ENCODE results near the gene BCORL1.
A peak's percentile ranks its signal among the peaks of the same experiment; 100 is the strongest.

The BCORL1 gene

DNA sequence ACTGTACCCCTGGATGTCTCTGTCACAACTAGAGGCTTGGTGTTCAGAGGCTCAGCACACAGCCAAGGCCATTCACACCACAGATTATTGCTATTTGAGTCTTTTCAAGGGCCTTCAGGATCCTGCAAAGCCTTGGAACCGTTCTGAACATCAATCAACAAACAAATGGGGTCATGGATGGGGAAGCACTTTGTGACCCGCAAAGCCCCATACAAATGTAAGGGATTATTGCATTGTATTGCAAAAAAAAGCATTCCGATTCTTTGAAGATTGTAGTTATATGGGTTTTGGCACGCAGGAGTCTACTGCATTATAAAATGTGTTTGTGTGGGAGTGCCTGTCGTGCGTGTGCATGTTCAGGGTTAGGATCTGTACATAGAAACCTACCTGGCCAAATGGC, 17.3 kb upstream of the BCORL1 start:
- DNase-seq (ENCODE audit: low read depth in 2 of 2) = no peak

DNA sequence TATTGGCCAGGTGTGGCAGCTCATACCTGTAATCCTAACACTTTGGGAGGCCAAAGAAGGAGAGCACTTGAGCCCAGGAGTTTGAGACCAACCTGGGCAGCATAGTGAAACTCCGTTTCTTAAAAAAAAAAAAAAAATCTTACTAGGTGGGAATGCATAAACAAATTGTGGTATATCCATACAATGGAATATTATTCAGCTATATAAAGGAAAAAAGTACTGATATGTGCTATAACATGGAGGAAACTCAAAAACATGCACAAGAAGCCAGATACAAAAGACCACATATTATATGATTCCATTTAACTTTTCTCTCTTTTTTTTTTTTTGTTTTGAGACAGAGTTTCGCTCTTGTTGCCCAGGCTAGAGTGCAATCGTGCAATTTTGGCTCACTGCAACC, 13.5 kb upstream of the BCORL1 start:
- DNase-seq (ENCODE audit: low read depth in 2 of 2) = no peak

DNA sequence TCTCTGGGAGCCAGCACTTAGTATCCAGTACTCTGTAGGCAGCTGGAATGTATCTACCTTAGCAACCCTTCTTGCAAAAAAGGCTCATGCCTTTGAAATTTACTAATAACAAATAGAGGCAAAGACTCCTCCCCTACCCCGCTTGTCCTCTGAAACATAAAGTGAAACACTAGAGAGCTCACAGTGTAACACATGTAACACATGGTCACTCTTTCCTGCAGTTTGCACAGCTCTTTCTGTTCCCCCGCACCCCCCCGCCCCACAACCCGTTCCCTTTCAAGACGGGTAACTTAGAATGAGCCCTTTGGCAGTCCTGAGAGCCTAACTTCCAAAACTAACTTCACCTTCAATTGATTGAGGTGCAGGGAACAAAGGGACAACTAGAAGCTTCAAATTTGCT, 6.0 kb upstream of the BCORL1 start:
- DNase-seq (ENCODE audit: low read depth in 2 of 2) = no peak

DNA sequence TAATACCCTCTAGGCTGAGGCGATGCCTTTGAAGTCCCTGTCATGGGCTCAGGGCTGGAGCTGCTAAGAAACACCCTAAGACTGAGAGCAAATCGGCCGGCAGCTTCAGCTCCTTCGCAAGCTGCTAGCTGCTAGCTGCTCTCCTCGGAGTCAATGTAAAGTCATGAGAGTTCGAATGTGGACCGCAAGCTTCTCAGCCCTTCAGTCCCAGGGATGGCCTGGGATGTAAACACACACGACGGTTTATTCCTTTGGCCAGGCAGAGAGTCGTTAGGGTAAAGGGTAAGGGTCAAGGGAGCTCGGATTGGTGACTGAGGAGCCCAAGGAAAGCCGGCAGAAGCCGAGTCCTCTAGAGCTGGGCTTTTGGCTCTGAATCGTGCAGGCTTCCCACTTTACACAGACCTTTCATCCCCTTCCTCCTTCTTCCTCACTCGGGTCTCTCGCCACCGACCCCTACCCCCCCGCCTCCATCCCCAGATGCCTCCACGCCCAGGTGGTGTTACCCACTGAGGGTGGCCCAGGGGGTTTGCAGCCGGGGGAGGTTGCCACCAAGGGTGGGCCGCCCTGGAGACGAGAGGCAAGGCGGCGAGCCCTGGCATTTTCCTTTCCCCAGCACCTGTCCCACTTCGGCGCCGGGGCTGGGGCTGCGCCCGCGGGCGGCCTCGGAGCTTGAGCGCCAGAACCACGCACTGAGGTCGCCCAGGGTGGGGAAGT, 3.1 kb upstream of the BCORL1 start:
- no peak for DNase-seq (ENCODE audit: low read depth in 2 of 2)

DNA sequence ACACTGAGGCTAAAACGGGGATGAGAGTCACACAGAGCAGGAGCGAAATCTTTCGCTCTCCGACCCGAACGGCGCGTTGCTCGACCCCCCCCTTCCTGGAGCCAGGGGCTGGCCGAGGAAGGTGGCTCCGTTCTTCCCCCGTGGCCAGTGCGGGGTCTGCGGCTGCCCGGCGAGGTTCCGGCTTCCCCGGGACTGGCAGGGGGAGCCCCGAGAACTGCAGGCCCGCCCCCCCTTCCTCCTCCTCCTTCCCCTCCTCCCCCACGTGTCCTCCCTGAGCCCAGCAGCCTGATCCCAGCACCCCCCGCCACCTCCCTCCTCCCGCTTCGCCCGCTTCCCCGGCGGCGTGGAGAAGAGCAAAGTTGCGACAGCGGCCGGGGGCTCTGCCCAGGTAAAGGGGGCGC, 2.4 kb upstream of the BCORL1 start:
- no peak for DNase-seq (ENCODE audit: low read depth in 2 of 2)

DNA sequence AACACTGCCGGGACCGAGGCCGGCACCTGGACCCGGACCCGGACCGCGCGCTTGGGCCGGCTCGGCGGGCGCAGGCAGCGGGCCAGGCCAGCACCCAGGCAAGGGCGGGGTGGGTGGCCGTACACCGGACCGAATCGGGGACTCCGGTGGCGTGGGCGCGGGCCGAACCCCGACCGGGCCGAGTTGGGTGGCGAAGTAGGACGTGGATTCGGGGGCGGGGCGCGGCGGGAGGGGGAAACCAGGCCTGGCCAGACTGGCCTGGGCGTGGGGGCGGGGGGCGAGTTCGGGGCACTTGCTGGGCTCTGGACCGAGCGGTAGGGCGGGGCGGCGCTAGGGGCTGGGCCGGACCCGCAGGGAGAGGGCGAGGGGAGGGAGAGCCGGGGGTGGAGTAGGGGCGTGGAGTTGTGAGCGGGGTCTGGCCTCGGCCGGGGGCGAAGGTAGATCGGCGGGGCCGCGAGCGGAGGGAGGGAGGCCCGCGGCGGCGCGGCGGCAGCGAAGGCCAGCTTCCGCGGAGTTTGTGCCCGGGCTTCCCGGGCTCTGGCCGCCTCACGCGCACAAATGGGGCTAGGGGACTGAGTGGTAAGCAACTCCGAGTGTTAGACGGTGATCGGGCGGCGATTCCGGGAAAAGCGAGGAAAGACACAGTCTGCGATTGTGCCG, 1.8 kb upstream of the BCORL1 start:
- DNase-seq (ENCODE audit: low read depth in 2 of 2) = no peak

DNA sequence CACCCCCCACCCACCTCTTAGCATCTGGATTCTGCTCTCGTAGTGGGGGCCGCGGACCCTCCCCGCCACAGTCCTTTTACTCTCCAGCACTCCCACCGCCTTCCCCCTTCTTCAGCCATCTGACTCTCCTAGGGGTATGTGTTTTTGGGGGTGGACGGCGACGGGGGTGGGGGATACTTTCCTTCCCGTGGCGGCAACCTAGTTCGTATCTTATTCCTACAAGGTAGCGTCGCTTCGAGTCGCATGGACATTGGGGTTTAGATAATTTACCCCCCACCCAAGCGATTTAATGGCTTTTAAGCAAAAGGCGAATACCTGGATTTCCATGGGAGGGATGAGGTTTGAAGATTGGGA, 1.3 kb upstream of the BCORL1 start:
- DNase-seq (ENCODE audit: low read depth in 2 of 2) = no peak

DNA sequence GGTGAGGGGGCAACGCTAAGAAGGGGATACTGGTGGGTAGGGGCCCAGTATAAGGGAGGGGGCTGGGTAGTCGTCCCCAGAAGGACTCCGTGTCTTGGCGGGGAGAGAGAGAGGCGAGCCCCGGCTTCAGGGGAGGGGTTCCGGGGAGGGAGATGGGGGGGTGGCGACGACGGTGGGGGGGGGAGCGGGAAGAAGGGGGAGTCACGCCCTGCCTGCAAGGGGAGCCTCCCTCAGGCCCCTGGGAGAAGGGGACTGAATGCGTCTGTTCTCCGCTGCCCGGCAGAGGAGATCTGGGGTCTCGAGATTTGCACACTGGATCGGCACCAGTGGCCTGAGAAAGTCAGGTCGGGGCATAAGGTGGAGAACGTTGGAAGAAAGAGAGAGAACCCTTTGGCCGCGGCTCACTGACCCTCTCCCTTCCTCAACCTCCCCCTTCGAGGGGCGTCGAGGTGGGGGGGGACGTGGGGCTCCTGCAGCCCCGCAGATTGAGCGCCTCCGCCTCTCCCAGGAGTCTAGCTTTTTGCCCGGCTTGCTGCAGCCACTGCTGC, 609 bp upstream of the BCORL1 start:
- no peak for DNase-seq (ENCODE audit: low read depth in 2 of 2)

DNA sequence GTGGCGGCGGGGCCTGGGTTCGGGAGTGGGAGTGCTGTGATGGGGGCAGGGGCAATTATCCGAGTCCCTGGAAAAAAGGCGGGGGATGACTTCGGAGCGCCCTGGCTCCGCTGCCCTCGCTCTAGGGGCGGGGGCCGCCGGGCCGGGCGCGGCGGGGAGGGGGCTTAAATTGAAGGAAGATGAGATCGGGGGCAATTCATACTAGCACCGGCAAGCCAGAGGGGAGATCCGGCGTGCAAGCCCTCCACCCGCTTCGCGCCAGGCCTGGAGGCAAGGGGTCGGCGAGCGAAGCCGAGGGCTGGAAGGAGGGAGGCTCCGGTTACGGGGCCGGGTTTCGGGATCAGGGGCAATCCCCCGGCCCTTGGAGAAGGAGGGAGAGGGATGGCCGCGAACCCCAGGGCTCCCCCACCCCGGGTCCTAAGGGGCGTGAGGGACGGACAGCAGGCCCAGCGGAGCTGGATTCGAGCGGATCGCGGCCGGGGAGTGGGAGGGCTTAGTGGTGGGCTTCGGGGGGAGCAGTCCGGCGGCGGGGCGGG, 1.2 kb downstream of the BCORL1 start:
- no peak for DNase-seq (ENCODE audit: low read depth in 2 of 2)

DNA sequence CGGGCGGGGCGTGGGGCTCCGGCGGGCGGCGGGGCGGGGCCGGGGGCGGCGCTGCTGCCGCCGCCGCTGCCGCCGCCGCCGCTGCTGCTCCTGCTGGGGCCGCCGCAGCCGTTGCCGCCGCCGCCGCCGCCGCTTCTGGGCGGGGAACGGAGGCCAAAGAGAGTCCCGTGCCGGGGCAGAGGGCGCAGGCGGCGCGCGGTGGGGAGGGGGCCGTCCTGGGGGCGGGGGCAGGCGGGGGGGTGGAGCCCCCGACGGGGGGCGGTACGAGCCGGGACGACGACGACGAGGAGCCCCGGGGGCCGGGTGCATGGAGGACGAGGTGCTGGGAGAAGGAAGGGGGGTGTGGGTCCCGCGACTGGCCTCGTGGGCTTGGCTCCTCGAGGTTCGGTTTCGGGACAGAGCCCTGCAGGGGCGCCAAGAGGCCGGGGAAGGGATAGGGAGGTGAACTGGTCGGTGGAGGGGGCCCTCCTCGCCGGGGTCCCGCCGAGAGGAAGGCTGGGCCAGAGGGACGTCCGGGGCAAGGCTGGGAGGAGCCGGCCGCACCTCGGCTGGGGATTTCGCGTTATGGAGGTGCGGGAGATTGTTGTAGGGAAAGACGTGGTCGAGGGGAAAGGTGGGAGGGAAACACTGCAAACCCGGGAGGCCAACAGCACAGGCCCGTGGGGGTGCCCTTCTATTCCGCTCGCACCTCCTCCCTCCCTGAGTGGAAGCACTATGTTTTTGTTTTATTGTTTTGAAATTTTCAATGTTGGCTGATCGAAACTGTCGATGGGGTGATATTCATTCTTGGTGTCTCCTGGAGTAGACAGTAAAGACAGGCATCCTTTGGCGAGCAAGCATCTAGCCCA, 1.9 kb downstream of the BCORL1 start:
- peak in 1 of 2 donors; percentile 15 for DNase-seq (ENCODE audit: low read depth in 2 of 2)

DNA sequence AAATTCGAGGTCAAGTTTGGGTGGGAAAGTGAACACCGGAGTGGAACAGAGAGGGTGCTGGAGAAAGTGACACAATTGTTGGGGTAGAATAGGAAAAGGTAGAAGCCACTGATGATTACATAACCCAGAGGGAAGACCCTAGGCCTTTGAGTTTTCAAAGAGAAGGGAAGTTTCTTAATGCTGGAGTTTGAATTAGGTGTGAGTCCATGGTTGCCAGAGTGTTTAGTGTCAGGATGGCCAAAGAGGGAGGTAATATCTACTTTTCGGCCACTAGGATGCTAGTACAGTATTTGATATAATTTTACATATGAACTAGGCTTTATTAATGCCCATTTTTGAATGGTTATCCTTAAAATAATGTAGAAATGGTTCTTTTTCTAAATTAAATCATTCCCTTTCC, 5.4 kb downstream of the BCORL1 start:
- no peak for DNase-seq (ENCODE audit: low read depth in 2 of 2)

DNA sequence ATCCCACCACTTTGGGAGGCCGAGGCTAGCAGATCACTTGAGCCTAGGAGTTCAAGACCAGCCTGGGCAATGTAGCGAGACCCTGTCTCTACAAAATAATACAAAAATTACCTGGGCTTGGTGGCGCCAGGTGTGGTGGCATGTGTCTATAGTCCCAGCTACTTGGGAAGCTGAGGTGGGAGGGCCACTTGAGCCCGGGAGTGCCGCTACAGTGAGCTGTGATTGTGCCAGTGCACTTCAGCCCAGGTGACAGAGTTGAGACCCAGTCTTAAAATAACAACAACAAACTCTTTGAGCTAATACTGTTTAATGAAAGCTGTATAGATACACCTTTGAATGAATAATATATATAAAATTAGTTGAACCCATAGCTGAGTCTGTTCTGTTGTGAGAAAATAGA, 9.7 kb downstream of the BCORL1 start:
- no peak for DNase-seq (ENCODE audit: low read depth in 2 of 2)

DNA sequence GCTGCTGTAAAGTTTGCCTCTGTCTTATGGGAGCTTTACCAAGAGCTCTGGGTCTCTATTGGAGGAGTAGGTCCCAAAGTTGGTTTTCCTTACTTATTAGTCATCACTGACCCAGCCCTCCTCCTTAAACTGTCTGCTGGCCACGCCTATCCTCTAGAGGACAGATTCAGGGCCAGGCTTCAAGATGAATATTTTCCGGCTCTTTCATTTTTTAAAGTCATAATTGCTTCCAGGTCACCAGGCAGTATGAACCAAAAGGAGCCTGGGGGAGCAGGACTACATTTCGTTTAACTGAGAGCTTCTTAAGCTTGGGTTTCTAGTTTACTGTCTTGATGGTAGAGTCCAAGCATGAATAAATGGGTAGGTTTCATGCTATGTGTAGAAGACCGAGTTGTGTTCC, 13.7 kb downstream of the BCORL1 start:
- no peak for DNase-seq (ENCODE audit: low read depth in 2 of 2)

DNA sequence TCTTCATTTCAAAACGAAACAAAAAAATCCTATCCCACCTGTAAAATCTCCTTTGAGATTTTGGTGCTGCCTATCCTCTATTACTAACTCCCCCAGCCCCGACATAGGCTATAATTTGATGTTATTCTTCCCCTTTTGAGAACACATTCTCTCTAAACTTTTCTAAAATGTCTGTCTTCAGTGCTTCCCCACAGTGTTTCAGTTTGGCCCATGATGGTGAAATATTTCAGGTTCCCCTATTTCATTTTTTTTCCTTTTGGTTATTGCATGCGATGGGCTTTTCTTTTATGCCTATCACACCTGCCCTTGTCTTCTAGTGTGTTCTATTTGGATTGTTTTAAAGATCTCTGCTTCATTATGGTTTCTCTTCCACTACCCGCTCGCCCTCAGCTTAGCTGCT, 14.7 kb downstream of the BCORL1 start:
- no peak for DNase-seq (ENCODE audit: low read depth in 2 of 2)

DNA sequence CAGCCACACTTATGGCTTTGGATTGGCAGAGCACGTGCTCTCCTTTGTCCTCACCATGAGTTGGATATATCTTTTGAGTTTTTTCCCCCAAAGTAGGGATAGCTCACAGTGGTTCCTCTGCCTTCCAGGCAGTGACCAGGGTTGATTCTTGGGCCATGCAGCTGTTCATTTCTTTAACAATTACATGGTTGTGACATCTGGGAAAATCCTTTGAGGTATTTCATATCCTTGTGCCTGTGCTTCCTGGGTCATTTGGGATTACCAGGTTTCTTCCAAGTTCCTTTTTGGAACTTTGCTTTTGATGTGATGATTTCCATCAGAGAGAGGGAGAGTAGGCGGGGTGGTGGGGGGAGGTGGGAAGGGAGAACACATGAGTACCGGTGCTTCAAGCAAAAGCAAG, 15.6 kb downstream of the BCORL1 start:
- DNase-seq (ENCODE audit: low read depth in 2 of 2) = no peak

DNA sequence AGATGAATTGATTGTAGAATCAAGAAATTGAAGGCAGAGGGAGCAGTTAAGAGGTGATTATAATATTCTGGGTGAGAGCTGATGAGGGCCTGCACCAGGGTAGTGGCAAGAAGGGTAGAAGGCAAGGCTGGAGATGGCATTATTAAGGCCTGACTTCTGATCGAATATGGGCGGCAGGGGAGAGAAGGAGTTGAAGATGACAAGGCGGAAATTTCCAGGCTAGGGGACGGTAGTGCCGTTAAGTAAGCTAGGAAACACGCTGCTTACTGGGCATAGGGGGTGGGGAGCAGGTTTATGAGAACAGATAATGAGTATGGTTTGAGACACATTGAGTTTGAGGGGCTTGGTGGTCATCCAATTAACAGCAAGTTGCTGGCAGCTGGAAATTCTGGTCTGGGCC, 19.5 kb downstream of the BCORL1 start:
- no peak for DNase-seq (ENCODE audit: low read depth in 2 of 2)

DNA sequence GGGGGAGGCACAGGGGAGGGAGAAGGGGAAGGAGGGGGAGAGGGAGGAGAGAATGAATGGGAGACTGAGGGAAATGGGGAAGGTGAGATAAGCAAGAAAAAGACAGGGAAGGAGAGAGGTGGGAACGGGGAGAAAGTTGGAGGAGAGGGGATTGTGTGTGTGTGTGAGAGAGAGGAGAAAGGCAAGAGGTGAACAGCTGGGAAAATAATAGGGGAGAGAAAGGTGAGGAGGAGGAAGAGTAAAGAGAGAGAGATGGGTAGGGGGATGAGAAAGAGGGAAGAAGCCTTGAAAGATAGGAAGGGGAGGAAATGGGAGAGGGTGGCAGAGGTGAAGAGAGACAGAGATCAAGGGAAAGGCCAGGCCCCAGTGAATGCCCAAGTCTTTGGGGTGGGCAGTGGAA, 20.1 kb downstream of the BCORL1 start:
- DNase-seq (ENCODE audit: low read depth in 2 of 2) = no peak

DNA sequence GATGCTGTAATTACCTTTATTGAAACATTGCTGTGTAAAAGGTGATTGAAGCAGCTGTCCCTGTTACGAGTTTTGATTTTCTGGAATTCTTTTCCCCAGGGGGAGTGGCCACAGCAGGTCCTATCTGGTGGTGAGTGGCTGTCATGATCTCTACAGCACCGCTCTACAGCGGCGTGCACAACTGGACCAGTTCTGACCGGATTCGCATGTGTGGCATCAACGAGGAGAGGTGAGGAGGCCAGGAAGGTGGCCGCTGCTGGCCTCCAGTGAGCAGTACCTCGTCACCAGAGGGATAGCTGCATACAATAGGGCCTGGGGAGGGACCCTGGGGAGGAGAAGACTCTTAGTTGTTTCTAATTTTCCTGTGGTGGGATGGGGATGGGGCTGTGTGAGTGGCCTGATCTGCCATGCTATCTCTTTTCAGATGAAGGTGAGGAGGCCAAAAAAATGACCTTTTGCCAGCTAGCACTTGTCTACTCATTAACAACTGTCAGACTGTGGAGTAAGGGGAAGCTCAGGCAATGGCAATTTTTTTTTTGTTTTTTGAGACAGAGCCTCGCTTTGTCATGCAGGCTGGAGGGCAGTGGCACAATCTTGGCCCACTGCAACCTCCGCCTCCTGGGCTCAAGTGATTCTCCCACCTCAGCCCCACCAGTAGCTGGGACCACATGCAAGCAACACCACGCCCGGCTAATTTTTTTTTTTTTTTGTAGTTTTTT, 22.8 kb downstream of the BCORL1 start:
- no peak for DNase-seq (ENCODE audit: low read depth in 2 of 2)

DNA sequence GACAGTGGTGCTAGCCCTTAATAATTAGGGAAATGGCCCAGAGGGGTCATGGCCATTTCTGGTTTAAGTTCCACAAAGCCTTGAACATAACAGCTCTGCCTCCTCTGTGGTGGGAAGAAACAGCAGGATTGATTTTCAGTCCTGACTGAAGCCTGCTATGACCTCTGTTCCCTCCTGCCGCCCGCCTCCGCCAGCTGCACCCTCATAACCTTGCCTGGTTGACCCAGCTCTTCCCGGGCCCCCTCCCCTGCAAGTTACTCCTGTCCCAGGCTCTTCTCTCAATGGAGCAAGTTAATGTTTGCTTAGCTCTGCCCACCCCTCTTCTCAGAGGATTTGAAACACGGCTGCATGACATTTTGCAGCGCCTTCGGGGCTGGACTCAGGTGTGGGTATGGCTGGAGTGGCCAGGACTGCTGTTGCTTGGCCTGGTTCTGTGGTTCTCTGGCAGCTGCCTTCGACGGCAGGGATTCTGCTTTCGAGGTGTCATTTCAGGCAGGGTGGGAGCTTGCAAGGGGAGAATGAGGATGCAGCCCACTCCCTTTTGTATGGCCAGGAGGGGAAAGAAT, 27.3 kb downstream of the BCORL1 start:
- no peak for DNase-seq (ENCODE audit: low read depth in 2 of 2)

DNA sequence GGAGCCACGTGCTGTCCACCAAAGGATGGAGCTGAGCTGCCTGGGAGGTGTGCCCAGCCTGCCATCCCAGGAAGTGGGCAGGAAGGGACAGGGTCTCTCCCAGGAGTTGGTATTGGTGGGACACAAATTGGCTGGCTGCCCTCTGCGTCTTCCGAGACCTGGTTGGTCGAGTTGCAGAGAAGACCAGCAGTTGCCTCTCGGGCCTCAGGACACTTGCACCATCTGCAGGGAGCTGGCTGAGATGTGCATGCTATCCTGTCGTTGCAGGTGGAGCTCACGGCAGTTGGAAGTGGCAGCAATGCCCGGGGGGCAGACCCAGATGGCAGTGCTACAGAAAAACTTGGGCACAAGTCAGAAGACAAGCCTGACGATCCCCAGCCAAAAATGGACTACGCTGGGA, 30.2 kb downstream of the BCORL1 start:
- DNase-seq (ENCODE audit: low read depth in 2 of 2) = no peak

DNA sequence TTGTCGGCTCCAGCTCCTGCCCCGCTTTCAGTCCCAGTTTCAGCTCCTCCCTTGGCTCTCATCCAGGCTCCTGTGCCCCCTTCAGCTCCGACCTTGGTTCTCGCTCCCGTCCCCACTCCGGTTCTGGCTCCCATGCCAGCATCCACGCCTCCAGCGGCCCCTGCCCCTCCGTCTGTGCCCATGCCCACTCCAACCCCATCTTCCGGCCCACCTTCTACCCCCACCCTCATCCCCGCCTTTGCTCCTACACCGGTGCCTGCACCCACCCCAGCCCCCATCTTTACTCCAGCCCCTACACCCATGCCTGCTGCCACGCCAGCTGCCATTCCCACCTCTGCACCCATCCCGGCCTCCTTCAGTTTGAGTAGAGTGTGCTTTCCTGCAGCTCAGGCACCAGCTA, 31.2 kb downstream of the BCORL1 start:
- no peak for DNase-seq (ENCODE audit: low read depth in 2 of 2)

Data from stimulated activated CD4-positive, alpha-beta T cell treated with anti-CD3 and anti-CD28 coated beads, Interleukin-4, amount 100 ng/mL, for 48 hours (primary cell).